ENCODE measurements around the gene SLC30A2.

Gene SLC30A2

DNA sequence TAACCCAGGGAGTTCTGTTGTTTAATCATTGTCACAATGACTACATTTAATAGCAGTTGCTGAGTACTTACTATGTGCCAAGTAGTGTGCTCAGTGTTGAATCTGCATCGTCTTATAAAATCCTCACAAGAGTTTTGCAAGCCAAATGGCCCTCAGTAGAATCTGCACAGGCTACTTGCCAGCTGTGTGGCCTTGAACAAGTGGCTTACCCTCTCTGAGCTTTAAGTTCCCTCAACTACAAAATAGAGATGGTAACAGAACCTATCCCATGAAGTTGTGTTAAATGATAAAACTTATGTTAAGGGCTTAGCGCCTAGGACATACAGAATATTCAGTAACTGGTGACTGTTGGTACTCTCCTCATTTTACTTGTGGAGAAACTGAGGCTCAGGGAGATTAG is 9.1 kb upstream of the SLC30A2 start:
- peaks cover 8 to 9% of the 10 kb centered on the region in 2 donors for H3K27me3 ChIP-seq (ENCODE audit: control insufficient read depth in 1 of 2, insufficient read depth in 2 of 2, low read length in 2 of 2)
- H3K36me3 ChIP-seq (ENCODE audit: control insufficient read depth in 1 of 2, insufficient read depth in 2 of 2, low read length in 2 of 2) = no peaks in the 10 kb centered on the region

DNA sequence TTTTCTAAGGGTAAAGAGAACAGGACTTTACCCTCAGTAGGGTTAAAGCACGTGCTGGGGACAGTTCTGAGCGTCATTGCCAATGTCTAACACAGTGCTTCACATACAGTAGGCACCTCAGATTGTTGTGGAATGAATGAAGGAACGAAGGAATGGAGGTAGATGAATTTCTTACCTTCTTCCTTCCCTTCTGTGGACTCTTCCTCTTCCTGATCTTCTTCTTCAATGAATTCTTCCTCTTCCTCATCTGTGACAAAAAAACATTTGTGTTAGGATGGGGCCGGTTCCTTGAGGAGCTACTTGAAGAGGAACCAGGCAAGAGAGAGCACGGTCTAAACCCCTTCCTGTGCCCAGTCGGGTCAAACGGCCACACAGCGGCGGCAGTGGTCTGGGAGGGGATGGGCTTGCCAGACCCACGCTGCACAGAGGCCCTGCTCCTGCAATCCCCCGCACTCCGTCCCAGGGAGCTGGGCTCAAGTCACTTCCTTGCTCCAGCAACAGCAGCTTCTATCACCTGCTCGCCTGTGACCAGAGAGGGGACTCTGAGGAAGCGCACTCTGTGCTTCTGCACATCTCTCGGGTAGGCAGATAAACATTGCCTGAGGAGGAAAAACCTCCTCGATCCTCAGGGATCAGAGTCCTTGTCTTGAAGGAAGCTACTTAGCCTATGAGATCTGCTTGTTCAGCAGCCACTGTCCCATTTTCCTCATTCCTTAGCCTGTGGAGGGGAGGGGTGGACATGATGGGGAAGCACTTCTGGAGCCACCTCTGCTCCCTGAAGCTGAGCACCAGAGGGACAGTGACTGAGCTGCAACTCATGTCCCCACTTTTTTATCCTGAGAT is 8.0 kb upstream of the SLC30A2 start:
- Histone ChIP-seq H3K27me3 (ENCODE audit: control insufficient read depth in 1 of 2, insufficient read depth in 2 of 2, low read length in 2 of 2) (peaks cover 8 to 9% of the 10 kb centered on the region in 2 donors), H3K4me3 (ENCODE audit: low read depth in 1 of 2, low read length in 2 of 2) (no peak overlapping the region), H3K9ac (ENCODE audit: low read depth in 1 of 2, low read length in 2 of 2) (no peak overlapping the region), H3K27ac (ENCODE audit: low read depth, low read length) (no peak overlapping the region), H3K36me3 (ENCODE audit: control insufficient read depth in 1 of 2, insufficient read depth in 2 of 2, low read length in 2 of 2) (no peaks in the 10 kb centered on the region), H3K4me1 (ENCODE audit: control insufficient read depth in 1 of 2, insufficient read depth in 2 of 2, low read length in 2 of 2) (peaks cover 4 to 14% of the 10 kb centered on the region in 2 donors), H3K9me3 (ENCODE audit: control insufficient read depth in 1 of 2, low read length in 2 of 2) (no peaks in the 10 kb centered on the region)

More for the DNA sequence above, 9.1 kb upstream of the SLC30A2 start:
- Histone ChIP-seq H3K9me3 (ENCODE audit: control insufficient read depth in 1 of 2, low read length in 2 of 2) (no peaks in the 10 kb centered on the region), H3K9ac (ENCODE audit: low read depth in 1 of 2, low read length in 2 of 2) (no peak overlapping the region), H3K4me3 (ENCODE audit: low read depth in 1 of 2, low read length in 2 of 2) (no peak overlapping the region), H3K27ac (ENCODE audit: low read depth, low read length) (no peak overlapping the region), H3K4me1 (ENCODE audit: control insufficient read depth in 1 of 2, insufficient read depth in 2 of 2, low read length in 2 of 2) (peaks cover 0 to 8% of the 10 kb centered on the region in 2 donors)

DNA sequence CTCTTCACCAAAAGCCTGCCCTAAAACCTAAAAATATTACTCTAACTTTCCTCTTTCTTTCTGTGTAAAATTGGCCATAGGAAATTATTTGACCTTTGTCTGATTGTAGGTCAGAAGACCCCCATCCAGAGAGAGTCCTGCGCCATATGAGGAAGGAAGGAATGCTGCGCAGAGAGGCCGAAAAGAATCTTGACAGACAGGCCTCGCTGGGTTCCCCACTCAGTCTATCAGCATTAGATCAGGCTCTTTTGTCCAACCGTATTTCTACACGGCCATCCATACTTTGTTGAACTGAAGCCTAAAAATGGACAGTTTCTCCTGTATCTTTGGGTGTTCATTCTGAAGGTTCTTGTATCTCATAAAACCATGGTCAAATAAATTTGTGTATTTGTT is 4.3 kb upstream of the SLC30A2 start:
- Histone ChIP-seq H3K9me3 (ENCODE audit: control insufficient read depth in 1 of 2, low read length in 2 of 2) (no peaks in the 10 kb centered on the region), H3K4me3 (ENCODE audit: low read depth in 1 of 2, low read length in 2 of 2) (no peak overlapping the region), H3K27ac (ENCODE audit: low read depth, low read length) (no peak overlapping the region), H3K36me3 (ENCODE audit: control insufficient read depth in 1 of 2, insufficient read depth in 2 of 2, low read length in 2 of 2) (no peaks in the 10 kb centered on the region), H3K4me1 (ENCODE audit: control insufficient read depth in 1 of 2, insufficient read depth in 2 of 2, low read length in 2 of 2) (peaks cover 8 to 14% of the 10 kb centered on the region in 2 donors), H3K9ac (ENCODE audit: low read depth in 1 of 2, low read length in 2 of 2) (no peak overlapping the region), H3K27me3 (ENCODE audit: control insufficient read depth in 1 of 2, insufficient read depth in 2 of 2, low read length in 2 of 2) (peaks cover 10 to 17% of the 10 kb centered on the region in 2 donors)

DNA sequence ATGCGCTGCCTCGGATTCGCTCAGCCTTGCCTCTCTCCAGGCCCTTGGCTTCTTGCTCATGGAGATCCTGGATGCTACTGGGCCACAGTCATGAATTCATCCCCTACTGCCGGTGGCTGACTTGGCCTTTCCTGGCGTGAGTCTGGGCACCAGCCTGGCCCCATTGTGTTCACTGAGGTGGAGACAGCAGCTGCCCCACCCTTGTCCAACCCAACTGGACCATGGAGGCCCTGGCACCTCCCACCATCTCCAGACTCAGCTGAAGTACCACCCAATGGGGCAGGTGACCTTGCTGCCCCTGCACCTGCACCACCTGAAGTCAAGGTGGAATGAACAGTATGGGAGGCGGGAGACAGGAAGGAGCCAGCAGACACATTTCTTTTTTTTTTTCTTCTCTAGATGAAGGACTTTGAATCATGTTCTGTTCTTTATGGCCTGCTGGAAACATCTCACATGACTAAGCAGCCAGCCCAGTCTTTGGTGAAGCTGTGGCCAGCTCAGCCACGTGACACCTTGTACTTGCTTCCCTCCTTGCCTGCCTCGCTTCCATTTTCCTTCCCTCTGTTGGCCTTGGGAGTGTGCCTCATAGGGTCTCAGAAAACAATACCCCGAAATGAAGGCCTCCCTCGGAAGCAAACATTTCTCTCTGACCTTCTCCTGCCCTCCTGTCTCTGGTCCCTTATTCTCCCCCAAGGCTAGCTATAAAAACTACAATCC is 3.8 kb upstream of the SLC30A2 start:
- no peak overlapping the region for H3K4me3 ChIP-seq (ENCODE audit: low read depth in 1 of 2, low read length in 2 of 2)
- H3K36me3 ChIP-seq (ENCODE audit: control insufficient read depth in 1 of 2, insufficient read depth in 2 of 2, low read length in 2 of 2) = no peaks in the 10 kb centered on the region
- H3K9me3 ChIP-seq (ENCODE audit: control insufficient read depth in 1 of 2, low read length in 2 of 2) = no peaks in the 10 kb centered on the region
- H3K27me3 ChIP-seq (ENCODE audit: control insufficient read depth in 1 of 2, insufficient read depth in 2 of 2, low read length in 2 of 2) = peaks cover 10 to 19% of the 10 kb centered on the region in 2 donors
- peaks cover 8 to 14% of the 10 kb centered on the region in 2 donors for H3K4me1 ChIP-seq (ENCODE audit: control insufficient read depth in 1 of 2, insufficient read depth in 2 of 2, low read length in 2 of 2)
- H3K27ac ChIP-seq (ENCODE audit: low read depth, low read length) = no peak overlapping the region
- H3K9ac ChIP-seq (ENCODE audit: low read depth in 1 of 2, low read length in 2 of 2) = no peak overlapping the region

DNA sequence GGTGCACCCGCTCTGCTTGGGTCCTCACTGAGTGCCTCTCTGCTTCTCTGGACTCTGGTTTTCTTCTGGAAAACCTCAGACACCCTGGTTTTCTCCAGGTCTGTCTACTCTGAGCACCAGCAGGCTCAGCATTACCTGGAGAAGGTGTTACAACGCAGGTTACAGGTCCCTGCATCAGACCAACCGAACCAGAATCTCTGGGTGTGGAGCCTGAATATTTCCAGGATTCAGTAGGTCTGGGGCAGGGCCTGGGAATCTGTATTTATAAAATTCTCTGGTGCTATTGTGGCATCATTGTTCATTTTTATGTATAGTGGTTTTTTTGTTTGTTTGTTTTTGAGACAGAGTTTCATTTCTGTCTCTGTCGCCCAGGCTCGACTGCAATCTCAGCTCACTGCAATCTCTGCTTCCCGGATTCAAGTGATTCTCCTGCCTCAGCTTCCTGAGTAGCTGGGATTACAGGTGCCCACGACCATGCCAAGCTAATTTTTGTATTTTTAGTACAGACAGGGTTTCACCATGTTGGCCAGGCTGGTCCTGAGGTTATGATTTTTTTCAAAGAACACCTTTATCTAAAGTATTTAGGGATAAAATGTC is 1.5 kb upstream of the SLC30A2 start:
- Histone ChIP-seq H3K9me3 (ENCODE audit: control insufficient read depth in 1 of 2, low read length in 2 of 2) (no peaks in the 10 kb centered on the region), H3K4me3 (ENCODE audit: low read depth in 1 of 2, low read length in 2 of 2) (no peak overlapping the region), H3K36me3 (ENCODE audit: control insufficient read depth in 1 of 2, insufficient read depth in 2 of 2, low read length in 2 of 2) (no peaks in the 10 kb centered on the region), H3K27me3 (ENCODE audit: control insufficient read depth in 1 of 2, insufficient read depth in 2 of 2, low read length in 2 of 2) (peaks cover 4 to 27% of the 10 kb centered on the region in 2 donors), H3K27ac (ENCODE audit: low read depth, low read length) (no peak overlapping the region), H3K4me1 (ENCODE audit: control insufficient read depth in 1 of 2, insufficient read depth in 2 of 2, low read length in 2 of 2) (peaks cover 8 to 9% of the 10 kb centered on the region in 2 donors), H3K9ac (ENCODE audit: low read depth in 1 of 2, low read length in 2 of 2) (no peak overlapping the region)

DNA sequence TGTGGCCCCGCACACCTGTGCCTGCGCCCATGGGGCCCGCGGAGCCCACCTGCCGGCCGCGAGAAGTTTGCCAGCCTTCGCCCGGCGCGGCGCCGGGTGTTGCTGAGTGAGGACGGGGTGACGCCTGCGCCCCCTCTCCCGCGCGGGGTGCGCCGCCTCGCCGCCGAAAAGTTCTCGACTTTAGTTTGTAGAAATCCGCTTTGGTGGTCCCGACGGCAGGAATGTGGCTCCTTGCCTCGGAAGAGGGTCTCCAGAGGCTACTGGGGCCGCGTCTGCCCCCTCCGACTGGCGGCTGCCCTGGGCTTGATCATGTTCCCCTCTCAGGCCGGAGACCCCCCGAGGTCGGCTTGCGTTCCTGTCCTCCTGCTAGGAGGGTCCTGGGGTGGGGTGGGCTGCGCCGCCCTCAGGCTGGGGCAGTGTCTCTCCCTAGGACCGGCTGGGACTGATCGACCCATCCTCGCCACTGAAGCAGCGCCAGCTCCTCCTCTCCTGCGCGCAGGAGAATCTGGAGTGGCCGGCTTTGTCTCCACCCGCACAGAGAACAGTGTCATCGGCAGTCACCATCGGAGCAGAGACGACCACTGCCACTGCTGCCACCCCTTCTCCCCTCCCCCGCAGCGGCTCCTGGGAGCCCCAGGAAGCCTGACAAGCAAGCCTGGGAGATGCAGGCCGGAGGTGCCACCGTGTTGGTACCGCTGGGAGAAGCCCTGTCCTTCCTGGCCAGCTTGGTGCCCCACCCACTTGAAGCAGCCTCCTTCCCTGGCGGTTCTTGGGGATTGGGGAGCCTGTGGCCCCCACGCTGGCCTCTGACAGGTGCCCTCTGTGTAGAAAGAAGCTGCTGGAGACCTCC is 553 bp upstream of the SLC30A2 start:
- H3K4me1 ChIP-seq (ENCODE audit: control insufficient read depth in 1 of 2, insufficient read depth in 2 of 2, low read length in 2 of 2) = peaks cover 8 to 9% of the 10 kb centered on the region in 2 donors
- H3K4me3 ChIP-seq (ENCODE audit: low read depth in 1 of 2, low read length in 2 of 2) = peak overlapping the region in 1 of 2 donors; percentile 36
- no peak overlapping the region for H3K27ac ChIP-seq (ENCODE audit: low read depth, low read length)
- no peaks in the 10 kb centered on the region for H3K36me3 ChIP-seq (ENCODE audit: control insufficient read depth in 1 of 2, insufficient read depth in 2 of 2, low read length in 2 of 2)
- H3K9ac ChIP-seq (ENCODE audit: low read depth in 1 of 2, low read length in 2 of 2) = peak overlapping the region in 1 of 2 donors; percentile 14
- no peaks in the 10 kb centered on the region for H3K9me3 ChIP-seq (ENCODE audit: control insufficient read depth in 1 of 2, low read length in 2 of 2)
- H3K27me3 ChIP-seq (ENCODE audit: control insufficient read depth in 1 of 2, insufficient read depth in 2 of 2, low read length in 2 of 2) = peaks cover 4 to 27% of the 10 kb centered on the region in 2 donors

DNA sequence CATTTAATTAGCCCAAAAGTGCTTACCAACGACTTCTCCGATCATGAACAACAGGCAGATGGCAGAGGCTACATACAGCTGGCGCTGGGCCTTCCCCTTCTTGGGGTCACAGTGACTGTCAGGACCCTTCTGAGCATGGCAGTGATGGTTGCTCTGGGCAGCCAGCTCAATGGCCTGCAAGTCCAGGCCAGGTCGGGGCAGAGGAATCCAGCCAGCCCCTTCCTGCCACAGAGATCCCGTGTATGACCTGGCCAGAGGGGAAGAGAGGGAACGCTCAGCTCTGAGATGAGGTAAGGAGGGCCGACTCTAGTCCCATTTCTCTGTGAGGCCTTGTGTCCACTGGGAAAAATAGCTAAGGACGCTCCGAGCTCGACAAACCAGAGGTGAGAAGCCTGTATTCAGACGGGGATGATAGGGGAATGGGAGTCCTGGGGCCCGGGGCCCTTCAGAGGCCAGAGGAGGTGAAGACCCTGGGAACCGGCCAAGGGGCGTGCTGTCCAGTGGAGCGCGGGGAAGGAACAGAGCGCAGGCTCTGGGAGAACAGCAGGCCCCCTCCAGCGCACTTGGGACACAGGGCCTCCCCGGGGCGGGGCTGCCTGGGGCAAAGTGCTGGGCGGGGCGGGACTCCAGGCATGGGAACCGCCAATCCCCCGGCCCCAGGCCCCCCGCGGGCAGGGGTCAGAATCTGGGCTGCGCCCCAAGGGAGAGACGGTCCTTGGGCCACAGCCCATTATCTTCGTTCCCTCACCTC is 772 bp downstream of the SLC30A2 start:
- H3K27ac ChIP-seq (ENCODE audit: low read depth, low read length) = no peak overlapping the region
- H3K9ac ChIP-seq (ENCODE audit: low read depth in 1 of 2, low read length in 2 of 2) = no peak overlapping the region
- H3K27me3 ChIP-seq (ENCODE audit: control insufficient read depth in 1 of 2, insufficient read depth in 2 of 2, low read length in 2 of 2) = peaks cover 4 to 27% of the 10 kb centered on the region in 2 donors
- no peaks in the 10 kb centered on the region for H3K36me3 ChIP-seq (ENCODE audit: control insufficient read depth in 1 of 2, insufficient read depth in 2 of 2, low read length in 2 of 2)
- H3K4me1 ChIP-seq (ENCODE audit: control insufficient read depth in 1 of 2, insufficient read depth in 2 of 2, low read length in 2 of 2) = peaks cover 8% of the 10 kb centered on the region in 2 donors
- no peaks in the 10 kb centered on the region for H3K9me3 ChIP-seq (ENCODE audit: control insufficient read depth in 1 of 2, low read length in 2 of 2)
- H3K4me3 ChIP-seq (ENCODE audit: low read depth in 1 of 2, low read length in 2 of 2) = peak overlapping the region; percentile 32 to 58

DNA sequence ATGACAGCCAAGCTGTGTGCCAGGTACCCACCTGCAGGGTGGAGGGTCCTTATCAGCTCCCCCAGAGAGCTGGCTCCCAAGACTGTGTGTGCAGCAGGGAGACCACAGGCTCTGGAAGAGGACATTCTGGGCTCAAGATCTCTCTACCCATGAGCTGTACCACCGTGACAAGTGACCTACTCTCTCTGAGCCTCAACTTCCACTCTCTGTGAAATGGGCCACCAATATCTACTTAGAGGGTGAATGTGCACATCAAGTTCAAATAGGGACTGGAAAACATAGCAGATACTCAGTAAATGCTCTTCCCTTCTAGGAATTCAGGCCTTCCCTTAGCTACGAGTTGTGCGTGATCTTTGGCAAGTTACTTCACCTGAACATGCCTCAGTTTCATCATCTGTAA is 1.5 kb downstream of the SLC30A2 start:
- no peaks in the 10 kb centered on the region for H3K36me3 ChIP-seq (ENCODE audit: control insufficient read depth in 1 of 2, insufficient read depth in 2 of 2, low read length in 2 of 2)
- peaks cover 2 to 6% of the 10 kb centered on the region in 2 donors for H3K4me1 ChIP-seq (ENCODE audit: control insufficient read depth in 1 of 2, insufficient read depth in 2 of 2, low read length in 2 of 2)
- H3K9me3 ChIP-seq (ENCODE audit: control insufficient read depth in 1 of 2, low read length in 2 of 2) = no peaks in the 10 kb centered on the region
- no peak overlapping the region for H3K4me3 ChIP-seq (ENCODE audit: low read depth in 1 of 2, low read length in 2 of 2)
- H3K27me3 ChIP-seq (ENCODE audit: control insufficient read depth in 1 of 2, insufficient read depth in 2 of 2, low read length in 2 of 2) = peaks cover 4 to 27% of the 10 kb centered on the region in 2 donors
- H3K27ac ChIP-seq (ENCODE audit: low read depth, low read length) = no peak overlapping the region
- no peak overlapping the region for H3K9ac ChIP-seq (ENCODE audit: low read depth in 1 of 2, low read length in 2 of 2)

DNA sequence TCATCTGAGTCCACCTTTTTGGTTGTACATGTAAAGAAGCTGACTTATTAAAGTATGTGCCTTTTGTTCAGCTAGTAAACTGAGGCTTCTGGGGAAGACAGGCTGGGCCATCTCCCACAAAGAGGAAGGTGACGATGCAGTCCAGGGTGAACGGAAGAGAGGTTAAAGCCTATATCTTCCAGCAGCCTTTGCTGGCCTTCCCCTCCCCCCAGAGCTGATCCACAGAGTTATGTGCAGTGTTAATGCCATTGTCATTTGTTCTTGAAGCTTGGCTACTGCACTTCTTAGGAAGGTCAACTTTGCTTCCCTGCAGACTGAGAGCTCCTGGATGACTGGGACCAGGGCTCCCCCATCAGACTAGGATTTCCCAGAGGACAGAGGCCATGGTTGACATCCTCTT is 2.2 kb downstream of the SLC30A2 start:
- H3K27ac ChIP-seq (ENCODE audit: low read depth, low read length) = no peak overlapping the region
- peaks cover 0 to 4% of the 10 kb centered on the region in 2 donors for H3K4me1 ChIP-seq (ENCODE audit: control insufficient read depth in 1 of 2, insufficient read depth in 2 of 2, low read length in 2 of 2)

More for the DNA sequence above, 2.2 kb downstream of the SLC30A2 start:
- no peaks in the 10 kb centered on the region for H3K36me3 ChIP-seq (ENCODE audit: control insufficient read depth in 1 of 2, insufficient read depth in 2 of 2, low read length in 2 of 2)
- no peak overlapping the region for H3K4me3 ChIP-seq (ENCODE audit: low read depth in 1 of 2, low read length in 2 of 2)
- peaks cover 4 to 27% of the 10 kb centered on the region in 2 donors for H3K27me3 ChIP-seq (ENCODE audit: control insufficient read depth in 1 of 2, insufficient read depth in 2 of 2, low read length in 2 of 2)
- H3K9me3 ChIP-seq (ENCODE audit: control insufficient read depth in 1 of 2, low read length in 2 of 2) = no peaks in the 10 kb centered on the region
- H3K9ac ChIP-seq (ENCODE audit: low read depth in 1 of 2, low read length in 2 of 2) = no peak overlapping the region

All from duodenal mucosa (tissue), 2 donors.